HL-60 (cell line): Measurements from ENCODE around the gene MRPL1.

Experiments used
- DNase-seq, 2 experiments: peaks; one replicate each; pipeline ENCODE4 v3.0.0-alpha.2; 2010 to 2020; ENCODE audit warnings: low read depth in 1 of 2, low spot score in 1 of 2
- H3K27ac ChIP-seq: fragments of 250-450 bp; sonication (Bioruptor Pico); replicated peaks from 2 replicates; pipeline ENCODE4 v1.5.1; 2020; ENCODE audit warnings: mild to moderate bottlenecking, moderate library complexity
- H3K27me3 ChIP-seq: fragments of 250-450 bp; sonication (Bioruptor Pico); 2 replicates; pipeline ENCODE4 v1.5.1; 2021; ENCODE audit warnings: mild to moderate bottlenecking, moderate library complexity; ENCODE audit not compliant: insufficient read depth, poor library complexity, severe bottlenecking
- H3K4me3 ChIP-seq: replicated peaks from 2 replicates; pipeline ENCODE4 v1.5.1; 2011; ENCODE audit warnings: mild to moderate bottlenecking, control low read depth, low read length; ENCODE audit not compliant: insufficient read depth
- GABPA ChIP-seq: IDR thresholded peaks from 2 replicates; pipeline ENCODE4 v1.6.1; 2012; ENCODE audit warnings: low read depth
- POLR2AphosphoS5 ChIP-seq: IDR thresholded peaks from 2 replicates; pipeline ENCODE4 v1.6.1; 2012; ENCODE audit warnings: low read depth
- SPI1 ChIP-seq: IDR thresholded peaks from 2 replicates; pipeline ENCODE4 v1.6.1; 2012; ENCODE audit warnings: low read depth, mild to moderate bottlenecking, borderline replicate concordance
- TF ChIP-seq, protein P1 (sequence below): IDR thresholded peaks from 2 replicates; pipeline ENCODE4 v1.6.1; 2012; ENCODE audit warnings: low read depth; ENCODE audit not compliant: insufficient replicate concordance
- TF ChIP-seq, protein P2 (sequence below): IDR thresholded peaks from one replicate; pipeline ENCODE4 v1.5.1; 2011; ENCODE audit warnings: low read length, control low read depth, inconsistent platforms; ENCODE audit not compliant: insufficient read depth

The MRPL1 gene

DNA sequence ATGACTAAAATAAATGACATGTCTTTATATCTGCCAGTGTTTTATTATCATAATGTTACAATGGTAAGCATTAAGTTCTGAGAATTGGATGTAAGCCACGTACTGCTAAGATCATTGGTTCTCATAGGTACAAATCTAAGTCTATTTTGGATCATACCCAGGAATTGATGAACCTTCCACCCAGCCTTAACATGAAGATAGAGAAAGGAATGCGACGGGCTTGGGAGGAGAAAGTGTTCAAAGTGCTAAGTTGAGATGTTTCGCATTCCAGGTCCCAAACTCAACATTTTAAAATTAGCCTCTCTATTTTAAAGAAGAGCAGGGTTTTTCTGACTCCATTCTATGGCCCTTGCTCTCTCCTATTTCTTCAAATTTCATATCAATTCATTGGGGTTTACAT, 139.6 kb downstream of the MRPL1 start:
- Histone ChIP-seq H3K27me3 (no peaks in the 10 kb centered on the region), H3K27ac (no peak overlapping the region), H3K4me3 (no peak overlapping the region)
- TF ChIP-seq GABPA (no peak), POLR2AphosphoS5 (no peak), SPI1 (no peak)
- TF ChIP-seq, protein P1, sequence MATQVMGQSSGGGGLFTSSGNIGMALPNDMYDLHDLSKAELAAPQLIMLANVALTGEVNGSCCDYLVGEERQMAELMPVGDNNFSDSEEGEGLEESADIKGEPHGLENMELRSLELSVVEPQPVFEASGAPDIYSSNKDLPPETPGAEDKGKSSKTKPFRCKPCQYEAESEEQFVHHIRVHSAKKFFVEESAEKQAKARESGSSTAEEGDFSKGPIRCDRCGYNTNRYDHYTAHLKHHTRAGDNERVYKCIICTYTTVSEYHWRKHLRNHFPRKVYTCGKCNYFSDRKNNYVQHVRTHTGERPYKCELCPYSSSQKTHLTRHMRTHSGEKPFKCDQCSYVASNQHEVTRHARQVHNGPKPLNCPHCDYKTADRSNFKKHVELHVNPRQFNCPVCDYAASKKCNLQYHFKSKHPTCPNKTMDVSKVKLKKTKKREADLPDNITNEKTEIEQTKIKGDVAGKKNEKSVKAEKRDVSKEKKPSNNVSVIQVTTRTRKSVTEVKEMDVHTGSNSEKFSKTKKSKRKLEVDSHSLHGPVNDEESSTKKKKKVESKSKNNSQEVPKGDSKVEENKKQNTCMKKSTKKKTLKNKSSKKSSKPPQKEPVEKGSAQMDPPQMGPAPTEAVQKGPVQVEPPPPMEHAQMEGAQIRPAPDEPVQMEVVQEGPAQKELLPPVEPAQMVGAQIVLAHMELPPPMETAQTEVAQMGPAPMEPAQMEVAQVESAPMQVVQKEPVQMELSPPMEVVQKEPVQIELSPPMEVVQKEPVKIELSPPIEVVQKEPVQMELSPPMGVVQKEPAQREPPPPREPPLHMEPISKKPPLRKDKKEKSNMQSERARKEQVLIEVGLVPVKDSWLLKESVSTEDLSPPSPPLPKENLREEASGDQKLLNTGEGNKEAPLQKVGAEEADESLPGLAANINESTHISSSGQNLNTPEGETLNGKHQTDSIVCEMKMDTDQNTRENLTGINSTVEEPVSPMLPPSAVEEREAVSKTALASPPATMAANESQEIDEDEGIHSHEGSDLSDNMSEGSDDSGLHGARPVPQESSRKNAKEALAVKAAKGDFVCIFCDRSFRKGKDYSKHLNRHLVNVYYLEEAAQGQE, result no peak
- TF ChIP-seq, protein P2, sequence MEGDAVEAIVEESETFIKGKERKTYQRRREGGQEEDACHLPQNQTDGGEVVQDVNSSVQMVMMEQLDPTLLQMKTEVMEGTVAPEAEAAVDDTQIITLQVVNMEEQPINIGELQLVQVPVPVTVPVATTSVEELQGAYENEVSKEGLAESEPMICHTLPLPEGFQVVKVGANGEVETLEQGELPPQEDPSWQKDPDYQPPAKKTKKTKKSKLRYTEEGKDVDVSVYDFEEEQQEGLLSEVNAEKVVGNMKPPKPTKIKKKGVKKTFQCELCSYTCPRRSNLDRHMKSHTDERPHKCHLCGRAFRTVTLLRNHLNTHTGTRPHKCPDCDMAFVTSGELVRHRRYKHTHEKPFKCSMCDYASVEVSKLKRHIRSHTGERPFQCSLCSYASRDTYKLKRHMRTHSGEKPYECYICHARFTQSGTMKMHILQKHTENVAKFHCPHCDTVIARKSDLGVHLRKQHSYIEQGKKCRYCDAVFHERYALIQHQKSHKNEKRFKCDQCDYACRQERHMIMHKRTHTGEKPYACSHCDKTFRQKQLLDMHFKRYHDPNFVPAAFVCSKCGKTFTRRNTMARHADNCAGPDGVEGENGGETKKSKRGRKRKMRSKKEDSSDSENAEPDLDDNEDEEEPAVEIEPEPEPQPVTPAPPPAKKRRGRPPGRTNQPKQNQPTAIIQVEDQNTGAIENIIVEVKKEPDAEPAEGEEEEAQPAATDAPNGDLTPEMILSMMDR, result no peak
- DNase-seq, result no peak
